ENCODE results near the gene SLC37A1.

The SLC37A1 gene

GRCh38 chr21:42530167-42530518 lies 16.5 kb downstream of the SLC37A1 start:
- DNase-seq, result peak in 1 of 2 experiments; percentile 37

GRCh38 chr21:42531771-42532170 lies 18.1 kb downstream of the SLC37A1 start:
- DNase-seq, result no peak

- no peak for DNase-seq
These were observed 19.0 kb downstream of the SLC37A1 start for GRCh38 chr21:42532466-42533181.

GRCh38 chr21:42533306-42533962 lies 19.8 kb downstream of the SLC37A1 start:
- DNase-seq, result no peak

- no peak for DNase-seq
These were observed 20.3 kb downstream of the SLC37A1 start for GRCh38 chr21:42533963-42534355.

- no peak for DNase-seq
These were observed 21.0 kb downstream of the SLC37A1 start for GRCh38 chr21:42534421-42535378.

GRCh38 chr21:42535602-42536171 lies 22.0 kb downstream of the SLC37A1 start:
- no peak for DNase-seq

- DNase-seq, result no peak
These were observed 22.9 kb downstream of the SLC37A1 start for GRCh38 chr21:42536601-42537000.

GRCh38 chr21:42537106-42537742 lies 23.6 kb downstream of the SLC37A1 start:
- DNase-seq, result no peak

GRCh38 chr21:42538479-42539275 lies 25.0 kb downstream of the SLC37A1 start:
- DNase-seq, result no peak

- no peak for DNase-seq
These were observed 25.7 kb downstream of the SLC37A1 start for GRCh38 chr21:42539342-42539741.

GRCh38 chr21:42539931-42540343 lies 26.3 kb downstream of the SLC37A1 start:
- no peak for DNase-seq

GRCh38 chr21:42540396-42540795 lies 26.7 kb downstream of the SLC37A1 start:
- DNase-seq, result no peak

GRCh38 chr21:42541174-42541573 lies 27.5 kb downstream of the SLC37A1 start:
- DNase-seq, result no peak

GRCh38 chr21:42541618-42542017 lies 28.0 kb downstream of the SLC37A1 start:
- DNase-seq, result no peak

GRCh38 chr21:42542196-42542595 lies 28.5 kb downstream of the SLC37A1 start:
- DNase-seq, result no peak

GRCh38 chr21:42542596-42542995 lies 28.9 kb downstream of the SLC37A1 start:
- DNase-seq, result no peak

GRCh38 chr21:42543106-42543847 lies 29.6 kb downstream of the SLC37A1 start:
- no peak for DNase-seq

- DNase-seq, result no peak
These were observed 30.9 kb downstream of the SLC37A1 start for GRCh38 chr21:42544544-42544943.

- no peak for DNase-seq
These were observed 31.7 kb downstream of the SLC37A1 start for GRCh38 chr21:42545317-42545716.

GRCh38 chr21:42545745-42546144 lies 32.1 kb downstream of the SLC37A1 start:
- no peak for DNase-seq

Measured in activated T-cell treated with anti-CD3 and anti-CD28 coated beads, Interleukin-2, amount 50 U/mL, for 48 hours (primary cell).